H1 (cell line): ENCODE measurements around the gene CKB. TPM values are rescaled to one million over a fixed set of nuclear protein-coding genes. Genes with fewer than 3 reads are reported as not detected.

ENCODE experiments used
- CEBPB ChIP-seq: IDR thresholded peaks from 2 replicates; pipeline ENCODE4 v1.6.1; 2012; ENCODE audit warnings: low read depth, low read length
- YY1 ChIP-seq: IDR thresholded peaks from 2 replicates; pipeline ENCODE4 v1.6.1; 2011; ENCODE audit warnings: low read depth, mild to moderate bottlenecking, low read length
- polyA plus RNA-seq, 7 experiments: library from polyadenylated mRNA; depleted of rRNA in 3 of 7; stranded (reverse) in 5 of 7; unstranded in 2 of 7; fragments of >200 nt in 5 of 7; fragments of 200-250 nt in 2 of 7; gene quantifications; 1 replicate in 5 of 7; 2 replicates in 1 of 7; 4 replicates in 1 of 7; pipeline versions ENCODE4 v1.2.1 to v1.2.3, GENCODE V29; 2011 to 2013; ENCODE audit warnings: missing spikeins in 2 of 7, mixed read lengths in 2 of 7
- total RNA-seq: library from RNA; stranded (reverse); fragmentation: NEBNext Ultra II Directional; extraction: Animal tissue kit (Norgen Biotek cat#: 25700); gene quantifications from 2 replicates; pipeline ENCODE4 v1.2.1, GENCODE V29; 2021

Gene CKB
- total and polyA plus RNA-seq, 2 of the 8 experiments (the other 6 are each of a cell fraction or from before 2014, with no cell fraction given): 538 to 950 TPM

- TF ChIP-seq YY1 (no peak), CEBPB (no peak)
These were observed 22.7 kb upstream of the CKB start (continued) for GRCh38 chr14:103545219-103545914.
